ELR (cell line): Measurements from ENCODE around the gene KIAA1586.
"Not testable (repeated sequence)": the region's sequence is repeated elsewhere in the genome, so short reads cannot be mapped to it uniquely, and the experiment has no call there.

Experiments
- DNase-seq: peaks from one replicate; pipeline ENCODE4 v3.0.0-alpha.2; 2015; ENCODE audit warnings: low read depth

The KIAA1586 gene

DNA sequence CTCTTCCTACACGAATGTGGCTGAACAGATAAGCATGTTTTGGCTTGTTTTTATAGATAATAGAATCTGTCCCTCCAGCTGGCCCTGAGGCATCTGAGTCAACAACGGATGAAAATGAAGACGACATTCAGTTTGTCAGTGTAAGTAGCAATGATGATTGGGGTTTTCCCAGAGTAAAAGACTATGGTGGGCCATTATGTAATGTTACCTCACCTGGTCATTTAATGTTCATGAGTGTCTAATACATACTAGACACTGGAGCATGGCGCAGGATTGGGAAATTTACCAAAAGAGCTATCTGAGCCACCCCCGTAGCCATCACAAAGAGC, 728 bp downstream of the KIAA1586 start:
- DNase-seq = not testable (repeated sequence)

DNA sequence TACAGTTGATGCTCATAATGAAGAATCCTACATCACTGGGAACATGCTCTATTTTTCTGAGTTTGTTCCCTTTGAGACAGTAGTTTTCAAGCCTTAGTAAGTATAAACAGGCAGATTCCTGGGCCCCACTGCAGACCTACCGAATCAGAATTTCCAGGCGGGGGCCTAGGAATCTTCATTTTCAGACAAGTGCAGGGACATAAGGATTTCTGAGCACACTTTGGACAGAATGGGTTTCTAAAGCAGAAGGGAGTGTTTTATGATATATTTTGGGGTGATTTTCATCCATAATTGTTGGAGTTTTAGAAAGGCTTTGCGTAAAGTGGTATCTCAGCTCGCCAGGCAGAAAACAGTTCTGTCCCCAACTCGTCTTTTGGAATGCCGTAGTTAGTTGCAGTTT, 1.4 kb downstream of the KIAA1586 start:
- DNase-seq = not testable (repeated sequence)

DNA sequence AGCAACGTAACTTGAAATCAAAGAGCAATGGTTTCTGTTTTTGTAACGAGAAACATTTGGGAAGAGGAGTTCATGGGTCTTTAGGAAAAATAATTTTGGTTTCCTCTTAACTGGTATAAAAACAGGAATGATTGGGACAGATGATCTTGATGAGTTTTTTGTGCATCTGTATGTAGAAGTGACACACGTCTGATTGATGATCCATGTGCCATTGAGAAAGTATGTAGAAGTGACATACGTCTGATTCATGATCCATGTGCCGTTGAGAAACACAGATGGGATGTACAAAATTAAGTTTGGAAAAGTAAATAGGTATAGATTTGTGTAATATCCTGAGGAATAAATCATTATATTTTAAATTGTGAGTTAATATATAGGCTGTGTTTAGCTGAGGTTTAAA, 2.1 kb downstream of the KIAA1586 start:
- DNase-seq = peak; percentile 58

- no peak for DNase-seq
Observed at GRCh38 chr6:57063847-57064246, 17.4 kb downstream of the KIAA1586 start.

DNA sequence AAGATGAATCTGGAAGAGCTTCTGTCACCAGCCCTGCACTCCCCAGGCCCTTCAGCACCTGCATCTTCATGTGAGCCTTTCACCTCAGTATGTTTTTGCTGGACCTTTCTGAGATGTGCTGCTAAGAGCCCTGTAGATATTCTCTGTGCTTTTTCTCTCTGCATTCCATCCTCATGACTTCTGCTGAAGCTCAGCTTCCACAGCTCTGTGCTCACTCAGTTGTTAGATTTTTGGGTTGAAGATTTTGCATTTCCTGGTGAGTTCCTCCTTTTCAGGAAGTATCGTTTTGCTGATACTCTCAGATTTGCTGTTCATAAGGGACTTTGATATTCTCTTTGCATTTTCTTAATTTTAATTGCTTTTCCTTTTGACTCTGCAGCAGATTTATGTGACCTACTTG, 18.3 kb downstream of the KIAA1586 start:
- peak; percentile 41 for DNase-seq

DNA sequence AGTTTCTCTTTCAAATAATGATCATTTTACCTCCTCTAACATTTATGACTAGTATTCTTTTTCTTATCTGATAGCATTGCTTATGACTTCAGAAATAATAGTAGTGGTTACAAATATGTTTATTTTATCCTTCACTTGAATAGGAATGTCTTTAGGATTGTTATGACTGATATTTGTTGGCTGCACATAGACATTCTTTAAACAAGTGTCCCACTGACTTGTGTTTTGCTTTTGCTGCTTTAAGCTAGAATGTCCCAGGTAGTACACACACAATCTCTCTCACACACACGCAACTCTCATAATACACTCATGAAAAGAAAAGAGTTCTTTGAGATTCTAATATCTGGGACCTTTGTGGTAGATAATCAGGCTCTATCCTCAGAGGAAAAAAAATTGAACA, 21.6 kb downstream of the KIAA1586 start:
- no peak for DNase-seq

- no peak for DNase-seq
Observed at GRCh38 chr6:57069228-57069627, 22.7 kb downstream of the KIAA1586 start.

DNA sequence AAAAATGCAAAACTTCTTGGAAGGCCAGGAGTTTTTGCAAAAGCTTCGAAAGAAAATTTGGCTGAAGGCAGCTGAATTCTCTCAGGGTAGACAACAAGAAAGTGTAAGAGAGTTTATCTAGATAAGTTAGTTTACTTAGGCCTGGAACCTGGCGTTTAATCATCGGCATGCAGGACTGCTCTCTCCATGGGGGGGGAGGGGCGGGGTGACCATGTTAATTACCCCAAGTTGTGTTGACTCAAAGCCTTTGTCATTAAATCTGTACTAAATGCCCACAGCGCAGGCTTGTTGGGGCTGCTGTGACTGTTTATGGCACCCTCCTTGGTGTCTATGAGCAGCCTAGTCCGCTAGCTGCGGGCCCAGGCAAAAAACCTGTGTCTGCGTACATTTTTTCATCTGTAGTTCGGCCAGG, 23.4 kb downstream of the KIAA1586 start:
- no peak for DNase-seq

- no peak for DNase-seq
Observed at GRCh38 chr6:57072108-57072507, 25.6 kb downstream of the KIAA1586 start.

GRCh38 chr6:57074383-57074782, 27.9 kb downstream of the KIAA1586 start:
- no peak for DNase-seq

GRCh38 chr6:57075092-57075491, 28.6 kb downstream of the KIAA1586 start:
- DNase-seq = peak; percentile 15

- no peak for DNase-seq
Observed at GRCh38 chr6:57078531-57079207, 32.2 kb downstream of the KIAA1586 start.

GRCh38 chr6:57085471-57085870, 39.0 kb downstream of the KIAA1586 start:
- peak; percentile 58 for DNase-seq

- no peak for DNase-seq
Observed at GRCh38 chr6:57086843-57087242, 40.4 kb downstream of the KIAA1586 start.

DNA sequence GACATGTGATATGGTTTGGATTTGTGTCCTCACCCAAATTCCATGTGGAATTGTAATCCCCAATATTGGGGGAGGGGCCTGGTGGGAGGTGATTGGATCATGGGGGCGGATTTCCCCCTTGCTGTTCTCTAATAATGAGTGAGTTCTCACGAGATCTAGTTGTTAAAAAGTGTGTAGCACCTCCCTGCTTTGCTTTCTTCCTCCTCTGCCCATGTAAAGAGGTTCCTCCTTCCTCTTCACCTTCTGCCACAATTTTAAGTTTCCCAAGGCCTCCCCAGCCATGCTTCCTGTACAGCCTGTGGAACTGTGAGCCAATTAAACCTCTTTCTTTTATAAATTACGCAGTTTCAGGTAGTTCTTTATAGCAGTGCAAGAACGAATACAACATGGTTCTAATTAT, 41.4 kb downstream of the KIAA1586 start:
- no peak for DNase-seq

GRCh38 chr6:57089265-57089664, 42.8 kb downstream of the KIAA1586 start:
- DNase-seq = no peak

GRCh38 chr6:57089687-57090457, 43.4 kb downstream of the KIAA1586 start, which contains the start of gene ZNF451:
Gene ZNF451, plus strand, starts transcription at chr6:57090188. Its CDS starts 66 bp downstream, at chr6:57090254.
- DNase-seq = peak; percentile 98

DNA sequence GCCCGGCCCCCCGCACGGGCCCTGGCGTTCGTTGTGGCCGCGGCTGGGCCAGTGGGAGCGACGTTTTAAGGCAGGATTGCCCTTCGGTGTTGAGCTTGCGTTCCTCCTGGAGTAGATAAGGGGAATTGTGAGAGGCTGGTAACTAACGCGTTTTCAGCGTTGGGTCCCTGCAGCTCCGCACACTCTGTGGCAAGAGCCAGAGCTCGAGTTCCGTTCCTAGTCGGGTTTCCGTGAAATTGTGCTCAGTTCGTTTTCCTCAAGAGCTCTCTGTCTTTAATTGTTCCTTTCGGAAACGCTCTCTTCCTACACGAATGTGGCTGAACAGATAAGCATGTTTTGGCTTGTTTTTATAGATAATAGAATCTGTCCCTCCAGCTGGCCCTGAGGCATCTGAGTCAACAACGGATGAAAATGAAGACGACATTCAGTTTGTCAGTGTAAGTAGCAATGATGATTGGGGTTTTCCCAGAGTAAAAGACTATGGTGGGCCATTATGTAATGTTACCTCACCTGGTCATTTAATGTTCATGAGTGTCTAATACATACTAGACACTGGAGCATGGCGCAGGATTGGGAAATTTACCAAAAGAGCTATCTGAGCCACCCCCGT, 44.1 kb downstream of the KIAA1586 start:
- not testable (repeated sequence) for DNase-seq

GRCh38 chr6:57091375-57091774, 44.9 kb downstream of the KIAA1586 start:
- DNase-seq = not testable (repeated sequence)

DNA sequence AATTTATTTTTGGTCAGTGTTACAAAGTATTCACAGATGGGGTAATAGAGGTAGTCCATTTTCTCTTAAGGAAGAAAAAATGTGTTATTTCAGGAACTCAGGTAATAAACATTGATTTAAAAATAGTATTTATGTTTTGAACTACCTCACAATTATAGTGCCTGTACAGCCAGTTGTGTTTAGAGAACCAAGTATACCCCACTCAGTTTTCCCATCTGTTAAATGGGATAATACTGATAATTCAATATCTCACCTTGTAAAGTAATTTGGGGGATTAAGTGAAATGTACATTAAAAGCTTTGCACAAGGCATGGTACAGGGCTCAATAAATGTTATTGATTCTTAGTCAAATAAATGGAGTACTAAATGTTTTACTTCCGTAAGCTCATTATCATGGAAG, 48.2 kb downstream of the KIAA1586 start:
- no peak for DNase-seq

- DNase-seq = peak; percentile 23
Observed at GRCh38 chr6:57097596-57097995, 51.1 kb downstream of the KIAA1586 start.

DNA sequence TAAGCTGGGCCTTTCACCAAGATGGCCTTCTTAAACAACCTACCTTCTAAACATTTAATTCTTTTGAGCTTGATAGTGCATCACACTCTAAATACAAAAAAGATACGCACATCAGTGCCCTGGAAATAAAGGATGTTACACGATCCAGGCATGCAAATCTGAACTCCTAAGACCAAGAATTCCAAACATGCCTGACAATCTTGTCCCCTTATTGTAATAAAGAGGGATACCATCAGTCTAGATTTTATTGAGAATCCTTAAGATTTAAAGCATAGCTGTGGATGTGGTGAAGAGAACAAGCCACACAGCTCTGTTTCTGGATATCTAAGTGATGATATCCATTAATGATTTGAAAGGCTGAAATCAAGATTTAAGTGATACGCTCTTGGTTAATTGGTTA, 56.5 kb downstream of the KIAA1586 start:
- DNase-seq = no peak

GRCh38 chr6:57104336-57104735, 57.8 kb downstream of the KIAA1586 start:
- DNase-seq = no peak
